IPS DF 19.7 (cell line): ENCODE measurements around the gene WASF2.
"Not testable (repeated sequence)": the region's sequence is repeated elsewhere in the genome, so short reads cannot be mapped to it uniquely, and the experiment has no call there.

Source experiments
- DNase-seq: peaks from one replicate; pipeline ENCODE4 v3.0.0-alpha.2; 2013; ENCODE audit warnings: low read depth, low spot score

The WASF2 gene

GRCh38 chr1:27418326-27419185, 71.4 kb downstream of the WASF2 start:
- no peak for DNase-seq

GRCh38 chr1:27417713-27418112, 72.3 kb downstream of the WASF2 start:
- DNase-seq: no peak

DNA sequence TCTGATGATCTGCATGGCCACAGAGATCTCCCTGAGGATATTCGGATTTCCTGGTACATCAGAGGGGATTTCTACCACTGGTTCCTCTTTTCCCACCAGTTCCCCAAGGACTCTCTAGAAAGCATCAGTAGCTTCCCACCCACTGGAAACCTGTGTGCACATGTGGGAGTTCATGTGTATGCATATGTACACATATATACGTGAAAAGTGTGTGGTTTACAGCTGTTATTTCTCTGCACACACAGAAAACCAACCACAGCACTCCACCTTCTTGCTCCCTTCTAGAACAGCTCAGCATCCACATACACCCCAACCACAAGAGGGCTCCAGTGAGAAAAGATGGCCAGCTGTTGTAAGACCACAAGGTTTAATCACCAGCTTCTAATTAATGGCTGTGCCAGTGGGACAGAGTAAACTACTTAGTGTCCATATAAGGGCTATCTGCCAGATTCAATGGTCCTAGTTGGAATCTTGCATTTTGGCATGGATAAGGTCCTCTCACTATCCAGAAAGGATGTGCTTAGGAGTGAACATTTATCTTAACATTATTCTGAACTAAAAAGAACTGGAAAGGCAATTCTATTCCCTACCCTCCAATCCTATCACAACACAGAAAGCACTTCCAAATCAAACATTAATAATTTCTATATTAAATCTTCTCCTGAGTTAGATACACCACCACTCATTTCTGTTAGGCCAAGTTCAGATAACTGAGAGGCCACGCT, 73.4 kb downstream of the WASF2 start:
- DNase-seq: no peak

DNA sequence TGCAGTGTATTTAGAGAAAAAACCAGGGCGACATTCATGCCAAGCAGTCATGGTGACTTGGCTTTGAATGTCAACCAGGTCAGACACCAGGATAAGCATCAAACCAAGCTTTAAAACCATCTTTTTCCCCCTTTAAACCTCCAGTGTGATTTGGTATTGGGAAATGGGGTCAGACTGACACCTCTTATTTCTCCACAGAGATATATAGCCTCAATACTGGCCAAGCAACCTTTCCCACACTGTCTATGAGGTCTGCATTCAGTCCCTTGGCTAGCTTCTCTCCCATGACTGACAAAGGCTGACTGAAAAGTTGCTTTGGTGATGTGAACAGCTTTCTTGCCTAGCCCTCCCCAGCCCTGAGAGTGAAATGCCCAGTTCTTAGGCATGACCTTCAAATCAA, 75.9 kb downstream of the WASF2 start:
- DNase-seq: no peak

DNA sequence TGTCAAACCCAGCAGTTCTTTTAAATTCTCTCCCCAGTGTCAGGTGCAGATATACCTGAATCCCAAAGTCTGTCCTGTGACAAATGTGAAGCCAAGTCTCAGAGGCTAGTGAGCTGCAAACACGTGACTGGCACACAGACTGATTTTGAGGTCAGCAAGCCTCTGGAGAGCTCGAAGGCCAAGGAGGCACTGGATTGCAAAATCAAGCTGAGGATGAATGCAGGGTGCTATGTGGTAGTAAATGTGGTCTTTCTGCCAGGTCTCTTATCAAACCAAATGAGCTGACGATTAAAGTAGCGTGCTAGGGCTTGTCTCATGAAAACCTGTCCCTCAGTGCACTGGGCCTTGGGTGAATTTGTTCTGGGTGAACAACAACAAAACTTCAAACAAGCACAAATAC, 77.0 kb downstream of the WASF2 start:
- no peak for DNase-seq

DNA sequence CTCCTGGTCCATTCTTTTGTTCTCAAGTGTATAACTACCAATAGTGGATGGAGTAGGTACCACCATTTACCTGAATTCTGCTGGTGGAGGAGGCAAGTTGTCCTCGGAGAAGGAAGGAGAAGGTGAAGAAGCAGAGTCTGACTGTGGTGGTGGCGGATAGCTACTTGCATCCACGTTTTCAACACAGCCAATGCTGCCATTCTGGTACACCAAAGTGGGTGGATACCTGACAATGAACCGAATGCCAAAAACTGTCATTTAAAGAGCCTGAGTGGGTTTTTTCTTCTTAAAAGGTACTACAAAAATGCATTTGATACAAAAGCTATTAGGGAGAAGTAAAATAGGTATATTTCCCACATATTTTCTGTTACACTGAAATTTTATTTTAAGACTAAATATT, 77.5 kb downstream of the WASF2 start:
- no peak for DNase-seq

DNA sequence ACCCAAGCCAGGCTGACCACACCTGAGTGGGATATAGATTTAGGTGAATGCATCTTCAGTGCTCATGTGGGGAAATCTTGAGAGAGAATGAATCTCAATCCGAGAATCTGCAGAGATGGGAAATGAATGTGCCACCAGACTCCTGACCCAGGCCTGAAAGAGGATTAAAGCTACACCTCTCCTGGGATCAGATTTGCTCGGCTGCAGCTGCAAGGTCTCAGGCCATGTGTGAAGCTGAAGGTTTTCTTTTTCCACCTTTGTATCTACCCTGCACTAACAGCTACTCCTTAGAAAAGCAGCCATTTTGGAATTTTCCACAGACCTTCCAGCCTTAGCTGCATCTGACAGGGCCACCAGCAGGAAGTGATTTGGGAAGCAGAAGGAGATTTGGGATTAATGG, 79.3 kb downstream of the WASF2 start:
- DNase-seq: no peak

GRCh38 chr1:27409669-27410068, 80.3 kb downstream of the WASF2 start:
- no peak for DNase-seq

DNA sequence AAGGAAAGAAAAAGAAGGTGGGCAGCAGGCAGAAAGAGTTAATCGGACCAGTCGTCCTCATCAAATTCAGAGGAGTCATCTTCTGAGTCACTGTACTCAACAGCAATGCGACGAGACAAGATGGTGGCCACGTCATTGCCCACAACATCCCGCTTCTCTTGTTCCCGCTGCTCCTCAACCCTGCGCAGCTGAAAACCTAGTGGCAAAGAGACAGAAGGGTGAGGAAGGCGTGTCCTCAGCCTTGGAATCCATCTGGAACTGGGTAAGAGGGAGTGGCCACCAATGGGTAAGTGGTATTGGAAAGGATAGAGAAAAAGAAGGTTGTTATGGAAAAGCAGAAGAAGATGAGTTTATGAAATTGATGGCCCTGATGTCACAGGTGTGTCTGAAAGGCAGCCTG, 81.8 kb downstream of the WASF2 start:
- no peak for DNase-seq

DNA sequence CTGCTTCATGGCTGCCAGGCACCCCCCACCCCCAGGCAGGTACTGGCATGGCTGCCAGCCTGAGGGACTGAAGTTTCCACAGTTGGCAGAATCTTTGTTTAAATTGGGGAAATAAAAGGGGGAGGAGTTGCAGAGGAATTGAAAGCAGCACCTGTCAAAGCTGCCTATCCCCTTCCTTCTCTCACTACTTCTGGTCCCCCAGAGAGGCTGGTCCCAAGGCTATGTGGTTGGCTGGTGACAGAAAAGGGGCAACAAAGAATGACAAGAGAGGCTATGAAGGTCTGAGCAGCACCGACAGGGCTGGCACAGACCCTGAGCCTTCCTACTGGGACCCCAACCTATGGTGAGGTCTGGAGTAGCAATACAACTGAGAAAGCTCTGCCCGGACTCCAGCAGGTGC, 83.2 kb downstream of the WASF2 start:
- not testable (repeated sequence) for DNase-seq

- DNase-seq: no peak
Measured at GRCh38 chr1:27406362-27406680, 83.6 kb downstream of the WASF2 start.

- not testable (repeated sequence) for DNase-seq
Measured at GRCh38 chr1:27405598-27406361, 84.2 kb downstream of the WASF2 start.

DNA sequence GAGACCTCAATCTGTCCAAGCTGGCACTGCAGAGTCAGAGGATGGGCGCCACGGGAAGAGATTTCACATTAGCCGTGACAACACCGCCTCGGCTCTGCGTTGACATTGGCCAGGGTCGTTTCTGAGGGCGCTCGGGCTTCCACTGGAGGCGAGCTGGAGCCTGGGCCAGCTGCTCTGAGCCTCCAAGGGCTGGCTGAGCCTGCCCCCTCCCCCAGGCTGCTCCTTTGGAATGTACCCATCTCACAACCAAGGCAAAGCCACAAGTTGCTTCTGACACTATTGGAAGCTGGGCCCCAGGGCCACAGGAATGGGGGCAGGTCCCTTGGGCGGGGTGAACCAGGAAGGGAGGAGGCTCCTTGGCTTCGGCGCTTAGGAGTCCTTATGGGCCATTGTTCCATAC, 84.9 kb downstream of the WASF2 start:
- DNase-seq: no peak

GRCh38 chr1:27403931-27404330, 86.0 kb downstream of the WASF2 start:
- DNase-seq: no peak

- DNase-seq: no peak
Measured at GRCh38 chr1:27403065-27403726, 86.8 kb downstream of the WASF2 start.

- no peak for DNase-seq
Measured at GRCh38 chr1:27402349-27402754, 87.6 kb downstream of the WASF2 start.

DNA sequence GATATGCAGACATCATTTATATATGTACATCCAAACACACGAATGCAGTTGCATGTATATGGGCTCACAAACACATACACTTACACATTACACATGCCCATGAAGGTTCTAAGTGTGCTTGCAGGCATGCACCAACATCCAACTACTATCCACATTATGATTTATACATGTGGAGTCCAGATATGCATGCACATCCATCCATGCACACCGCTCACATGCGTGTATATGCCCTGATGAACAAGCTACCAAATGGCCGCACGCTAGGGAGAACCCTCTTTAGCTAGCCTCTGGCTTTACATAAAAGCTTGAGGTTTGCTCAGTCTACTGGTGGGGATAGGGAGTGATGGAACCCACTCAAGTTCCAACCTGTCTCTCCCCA, 89.0 kb downstream of the WASF2 start:
- no peak for DNase-seq

DNA sequence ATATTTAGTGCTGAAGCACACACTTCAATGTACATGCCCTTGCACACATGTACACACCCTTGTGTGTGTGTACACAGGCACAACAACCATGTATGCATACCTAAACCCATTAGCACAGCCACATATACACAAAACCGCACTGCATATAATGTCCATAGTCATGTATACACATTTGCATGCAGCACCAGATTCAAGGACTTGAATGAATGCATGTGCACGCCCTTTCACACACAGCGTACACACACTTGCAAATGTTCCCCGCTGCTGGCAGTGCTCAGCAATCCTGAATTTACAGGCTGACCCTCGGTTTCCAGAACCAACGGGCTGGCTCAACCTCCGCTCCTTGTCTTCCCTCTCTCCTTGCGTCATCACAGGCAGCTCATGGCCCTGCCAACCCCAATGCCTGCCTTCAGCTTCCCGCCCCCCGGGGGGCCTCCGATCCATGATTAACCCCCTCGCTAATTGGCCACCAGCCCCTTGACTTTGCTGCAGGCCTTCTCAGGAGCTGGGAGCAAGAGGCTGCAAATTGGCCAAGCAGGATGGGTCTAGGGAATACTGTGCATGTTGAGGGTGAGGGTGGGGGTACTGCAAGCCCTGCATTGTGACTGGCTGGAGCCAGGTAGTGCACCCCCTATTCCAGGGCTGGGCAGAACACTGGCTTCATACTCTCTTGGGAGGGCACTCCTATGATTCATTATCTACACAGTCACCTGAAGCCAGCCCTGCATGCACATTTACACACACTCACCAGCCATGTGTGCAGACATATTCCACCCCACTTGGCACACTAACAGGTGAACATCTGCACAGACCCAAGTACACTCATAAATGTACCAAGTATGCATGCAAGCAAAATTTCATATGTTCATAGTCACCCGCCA, 89.6 kb downstream of the WASF2 start:
- DNase-seq: no peak

GRCh38 chr1:27399251-27400025, 90.5 kb downstream of the WASF2 start:
- no peak for DNase-seq
